D721Med (cell line): Measurements from ENCODE around the gene EDAR.

Experiments
- DNase-seq: peaks from one replicate; pipeline ENCODE4 v3.0.0; 2011; ENCODE audit warnings: low spot score; ENCODE audit not compliant: insufficient read length
- FAIRE-seq: peaks from 2 replicates; lab custom pipeline; 2011; peaks lifted over from hg19 to GRCh38; lab: Jason Lieb, UNC
- TF ChIP-seq, protein P1 (sequence below): IDR thresholded peaks from 2 replicates; pipeline ENCODE4 v1.5.1; 2012; ENCODE audit warnings: mild to moderate bottlenecking, control low read depth; ENCODE audit not compliant: insufficient read depth; ENCODE audit errors: missing control alignments

Gene EDAR

DNA sequence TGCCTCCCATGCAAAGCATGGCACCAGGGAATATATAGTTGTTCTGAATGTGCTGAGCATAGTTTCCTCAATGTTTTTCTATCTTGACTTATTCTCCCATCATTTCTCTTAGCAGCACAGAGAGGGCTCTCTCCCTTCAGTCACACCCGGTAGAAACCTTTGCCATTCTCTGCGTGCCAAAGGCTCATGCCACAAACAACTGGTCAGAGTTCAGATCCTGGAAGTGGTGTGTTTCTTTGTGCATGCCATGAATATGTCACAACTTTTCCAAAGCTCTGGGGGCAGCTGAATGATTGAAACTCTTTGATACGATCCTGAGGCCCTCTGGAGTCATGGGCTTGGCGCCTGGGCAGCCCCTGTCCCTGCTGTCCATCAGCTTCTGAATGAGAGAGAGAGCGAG lies 28.0 kb upstream of the EDAR start:
- TF ChIP-seq, protein P1, sequence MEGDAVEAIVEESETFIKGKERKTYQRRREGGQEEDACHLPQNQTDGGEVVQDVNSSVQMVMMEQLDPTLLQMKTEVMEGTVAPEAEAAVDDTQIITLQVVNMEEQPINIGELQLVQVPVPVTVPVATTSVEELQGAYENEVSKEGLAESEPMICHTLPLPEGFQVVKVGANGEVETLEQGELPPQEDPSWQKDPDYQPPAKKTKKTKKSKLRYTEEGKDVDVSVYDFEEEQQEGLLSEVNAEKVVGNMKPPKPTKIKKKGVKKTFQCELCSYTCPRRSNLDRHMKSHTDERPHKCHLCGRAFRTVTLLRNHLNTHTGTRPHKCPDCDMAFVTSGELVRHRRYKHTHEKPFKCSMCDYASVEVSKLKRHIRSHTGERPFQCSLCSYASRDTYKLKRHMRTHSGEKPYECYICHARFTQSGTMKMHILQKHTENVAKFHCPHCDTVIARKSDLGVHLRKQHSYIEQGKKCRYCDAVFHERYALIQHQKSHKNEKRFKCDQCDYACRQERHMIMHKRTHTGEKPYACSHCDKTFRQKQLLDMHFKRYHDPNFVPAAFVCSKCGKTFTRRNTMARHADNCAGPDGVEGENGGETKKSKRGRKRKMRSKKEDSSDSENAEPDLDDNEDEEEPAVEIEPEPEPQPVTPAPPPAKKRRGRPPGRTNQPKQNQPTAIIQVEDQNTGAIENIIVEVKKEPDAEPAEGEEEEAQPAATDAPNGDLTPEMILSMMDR, result no peak
- FAIRE-seq, result no peak
- no peak for DNase-seq

DNA sequence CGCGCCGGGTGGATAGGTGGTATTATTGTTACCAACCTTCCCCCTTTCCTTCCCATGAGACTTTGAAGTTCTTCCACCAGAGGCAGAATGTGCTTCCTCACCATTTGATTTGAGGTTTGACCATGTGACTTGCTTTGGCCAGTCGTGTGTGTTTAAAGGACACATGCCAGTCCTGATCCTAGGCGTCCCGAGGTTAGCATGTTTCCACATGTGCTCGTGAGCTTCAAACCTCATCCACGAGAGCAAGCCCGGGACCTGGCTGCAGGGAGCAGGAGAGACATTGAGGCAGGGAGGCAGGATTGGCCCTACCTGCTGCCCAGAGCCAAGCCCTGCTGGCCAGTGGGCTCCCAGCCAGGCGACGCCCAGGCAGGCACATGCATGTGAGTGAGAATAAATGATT lies 27.4 kb upstream of the EDAR start:
- TF ChIP-seq, protein P1, result no peak
- FAIRE-seq (no peak), DNase-seq (no peak)

DNA sequence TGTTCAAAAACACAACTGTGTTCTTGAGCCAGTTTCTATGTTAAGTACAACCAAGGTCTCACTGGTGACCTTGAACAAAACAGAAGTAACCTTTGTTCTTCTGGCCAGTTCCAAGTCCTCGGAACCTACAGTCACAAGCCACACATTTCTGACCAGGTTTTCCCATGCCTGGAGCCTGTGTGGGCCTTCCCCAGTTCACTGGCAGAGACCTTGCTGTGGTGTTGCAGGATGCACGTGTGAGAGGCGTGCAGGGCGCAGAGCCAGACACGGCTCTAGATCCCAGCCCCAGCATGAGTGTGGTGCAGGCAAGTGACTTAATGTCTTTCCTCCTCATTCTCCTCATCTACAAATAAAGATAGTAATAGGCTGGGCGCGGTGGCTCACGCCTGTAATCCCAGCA lies 25.5 kb upstream of the EDAR start:
- no peak for FAIRE-seq
- TF ChIP-seq, protein P1, result no peak

DNA sequence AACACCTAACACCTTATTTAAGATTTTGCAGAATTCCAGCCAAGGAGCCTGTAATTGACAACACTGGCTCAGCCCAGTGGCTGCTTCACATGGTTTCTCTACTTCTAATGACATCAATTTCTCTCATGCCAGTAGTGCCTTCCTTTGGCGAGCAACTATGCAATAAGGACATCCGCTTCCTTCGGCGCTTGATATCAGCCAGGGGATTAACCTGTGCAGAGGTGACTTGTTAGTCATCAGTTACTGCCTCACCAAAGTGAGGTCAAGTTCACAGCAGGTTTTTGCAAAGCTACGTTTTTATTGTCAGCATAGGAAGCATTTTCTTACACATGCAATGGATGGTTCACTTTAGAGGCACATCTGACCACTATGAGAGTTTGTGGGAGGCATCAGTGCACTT lies 24.0 kb upstream of the EDAR start:
- FAIRE-seq (no peak), DNase-seq (no peak)
- TF ChIP-seq, protein P1, result no peak

More for the DNA sequence above, 25.5 kb upstream of the EDAR start:
- no peak for DNase-seq

DNA sequence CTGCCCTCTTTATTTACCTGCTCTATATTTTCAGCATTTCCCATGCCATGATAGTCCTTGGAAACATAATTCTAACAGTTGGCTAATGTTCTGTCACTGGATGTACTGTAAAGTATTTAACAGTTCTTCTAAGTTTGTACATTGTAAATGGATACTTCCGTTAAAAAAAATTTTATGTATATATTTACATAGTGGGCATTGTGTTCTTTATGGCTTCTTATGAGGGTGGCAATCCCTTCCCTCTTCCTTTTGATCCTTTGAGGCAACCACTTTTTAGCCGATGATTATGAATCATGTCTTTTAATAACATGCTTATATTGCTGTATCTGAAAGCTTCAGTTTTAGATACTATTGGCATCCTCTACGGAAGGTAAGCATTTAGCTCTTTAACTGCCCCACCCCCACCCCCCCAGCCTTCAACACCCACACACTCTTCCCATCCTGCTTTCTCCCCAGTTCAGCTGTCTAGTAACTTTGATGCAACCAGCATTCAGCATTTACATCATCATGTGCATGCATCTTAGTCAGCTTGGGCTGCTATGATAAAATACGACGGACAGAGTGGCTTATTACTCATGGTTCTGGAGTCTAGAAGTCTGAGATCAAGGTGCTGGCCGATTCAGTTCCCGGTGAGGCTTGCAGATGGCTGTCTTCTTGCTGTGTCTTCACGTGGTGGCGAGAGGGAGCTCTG lies 21.0 kb upstream of the EDAR start:
- DNase-seq (no peak), FAIRE-seq (no peak)
- TF ChIP-seq, protein P1, result no peak

DNA sequence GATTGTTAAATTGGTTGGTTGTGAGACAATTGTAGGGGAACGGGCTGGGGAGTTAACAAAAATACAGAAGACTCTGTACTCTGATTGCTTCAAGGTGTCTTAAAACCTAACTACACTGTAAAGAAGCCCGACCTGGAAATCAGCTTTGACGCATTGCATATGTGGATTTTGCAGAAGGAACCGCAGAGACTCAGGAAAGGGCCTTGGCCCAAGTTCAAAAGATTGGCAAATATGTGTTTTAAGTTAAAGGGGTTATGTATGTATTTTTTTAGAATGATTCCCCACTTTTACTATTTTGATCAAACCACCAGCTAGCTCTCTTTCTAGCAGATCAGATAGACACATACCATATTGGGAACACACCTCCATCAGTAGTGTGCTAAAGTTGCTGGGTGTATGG lies 18.0 kb upstream of the EDAR start:
- TF ChIP-seq, protein P1, result no peak
- DNase-seq (no peak), FAIRE-seq (no peak)

DNA sequence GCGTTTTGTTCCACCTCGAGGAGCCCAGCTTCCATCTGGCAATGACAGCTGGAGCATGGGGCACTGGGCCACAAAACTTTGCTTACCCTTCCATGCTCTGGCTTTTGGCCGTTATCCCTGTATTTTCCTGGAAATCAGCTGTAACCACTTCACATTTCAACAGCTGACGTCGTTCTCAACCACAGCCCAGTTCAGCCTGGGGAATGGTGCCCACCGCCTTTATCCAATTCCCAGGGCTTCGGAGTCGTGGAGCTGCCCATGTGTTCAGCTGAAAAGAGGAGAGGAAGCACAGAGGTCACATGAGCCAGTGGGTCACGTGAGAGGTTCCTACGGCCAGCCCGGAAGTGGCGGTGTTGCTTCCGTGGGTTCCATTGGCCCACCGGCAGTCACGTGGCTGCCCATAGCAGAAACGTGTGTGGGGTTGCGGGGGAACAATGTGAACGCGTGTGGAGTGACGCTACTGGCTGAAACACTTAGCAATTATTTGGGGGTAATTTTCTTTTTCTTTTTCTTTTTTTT lies 16.7 kb upstream of the EDAR start:
- TF ChIP-seq, protein P1, result no peak
- FAIRE-seq, result no peak
- DNase-seq, result no peak
